SK-N-MC (cell line): ENCODE data around the gene TPRG1L.
A peak's percentile ranks its signal among the peaks of the same experiment; 100 is the strongest.
"Not testable (repeated sequence)": the region's sequence is repeated elsewhere in the genome, so short reads cannot be mapped to it uniquely, and the experiment has no call there.

ENCODE experiments used
- DNase-seq: peaks from one replicate; pipeline ENCODE4 v3.0.0-alpha.2; 2011; ENCODE audit warnings: low read depth, low spot score
- H3K27ac ChIP-seq: fragments of 200-600 bp; sonication (generic); 2 replicates; pipeline ENCODE4 v1.5.1; 2016; ENCODE audit warnings: mixed run types
- H3K36me3 ChIP-seq: fragments of 200-600 bp; sonication (generic); 2 replicates; pipeline ENCODE4 v1.6.1; 2017; ENCODE audit warnings: antibody characterized with exemption, low read length, mixed read lengths; ENCODE audit not compliant: insufficient read depth
- H3K4me3 ChIP-seq: fragments of 200-600 bp; sonication (generic); 2 replicates; pipeline ENCODE4 v1.5.1; 2016
- H3K9ac ChIP-seq: fragments of 200-600 bp; sonication (generic); 2 replicates; pipeline ENCODE4 v1.8.0; 2017; ENCODE audit warnings: mixed run types, mixed read lengths; ENCODE audit not compliant: insufficient read length
- H3K9me3 ChIP-seq: fragments of 200-600 bp; sonication (generic); 2 replicates; pipeline ENCODE4 v1.6.1; 2017; ENCODE audit warnings: low read depth, mild to moderate bottlenecking, antibody characterized with exemption, low read length, moderate library complexity, mixed read lengths
- EZH2 ChIP-seq: fragments of 200-600 bp; sonication (generic); IDR thresholded peaks from one replicate; pipeline ENCODE4 v1.6.1; 2017; ENCODE audit warnings: antibody characterized with exemption
- FOXP2 ChIP-seq: optimal IDR thresholded peaks from 2 replicates; pipeline ENCODE3; 2011; ENCODE audit warnings: mild to moderate bottlenecking, moderate library complexity; ENCODE audit not compliant: insufficient read depth; ENCODE audit errors: extremely low read length, control extremely low read depth
- POLR2AphosphoS5 ChIP-seq: IDR thresholded peaks from 2 replicates; pipeline ENCODE4 v1.6.1; 2012; ENCODE audit warnings: mild to moderate bottlenecking, low read depth, low read length, borderline replicate concordance

TPRG1L gene

DNA sequence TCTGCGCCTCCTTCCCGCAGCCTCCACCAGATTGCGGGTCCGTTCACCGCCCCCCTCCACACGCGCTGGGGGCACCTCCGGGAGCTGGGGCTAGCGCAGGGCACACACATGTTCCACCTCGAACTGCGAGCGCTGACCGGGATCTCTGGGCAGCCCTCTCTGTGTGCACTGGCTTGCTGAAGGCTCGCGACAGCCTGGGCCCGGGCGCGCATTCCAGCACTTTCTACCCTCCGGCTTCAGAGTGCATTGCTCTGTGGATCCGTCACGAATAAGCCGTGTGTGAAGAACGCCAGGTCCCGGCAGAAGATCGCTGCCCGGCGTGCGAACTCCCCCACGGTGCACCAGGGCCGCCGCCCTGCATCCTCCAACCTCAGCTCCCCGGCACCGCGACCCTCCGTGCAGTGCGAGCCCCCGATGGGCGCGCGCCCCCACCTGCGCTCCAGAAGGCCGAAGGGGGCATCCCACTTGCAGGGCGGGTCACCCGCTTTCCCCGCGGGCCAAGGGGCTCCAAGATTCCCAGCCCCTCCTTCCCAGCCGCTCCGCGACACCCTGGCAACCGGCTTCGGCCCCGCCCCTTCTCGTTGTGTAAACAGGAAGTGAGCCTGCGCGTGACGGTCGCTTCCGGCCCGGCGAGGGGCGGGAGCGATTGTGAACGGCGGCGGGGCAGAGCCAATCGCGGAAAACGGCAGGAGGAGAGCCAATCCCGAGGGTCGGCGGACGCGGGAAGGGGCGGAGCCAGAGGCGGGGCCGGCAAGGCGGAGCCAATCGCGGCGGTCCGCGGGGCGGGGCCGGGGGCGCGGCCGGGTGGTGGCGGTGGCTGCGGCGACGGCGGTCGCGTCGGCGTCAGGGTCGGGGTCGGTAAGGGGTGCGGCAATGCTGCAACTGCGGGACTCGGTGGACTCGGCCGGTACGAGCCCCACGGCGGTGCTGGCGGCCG is at the start of gene TPRG1L:
Gene TPRG1L, plus strand, starts transcription at position 816 of the 937 bp plus-strand sequence. Its CDS starts 58 bp downstream, at position 874.
- Histone ChIP-seq H3K36me3 (no peaks in the 10 kb centered on the region; the same call in 1 of the 2 replicates), H3K9me3 (no peaks in the 10 kb centered on the region), H3K9ac (peak within 1 kb of the TSS; percentile 68), H3K27ac (no peak within 1 kb of the TSS), H3K4me3 (peak within 1 kb of the TSS; percentile 94)
- peak; percentile 100 for TF ChIP-seq FOXP2
- no peak for TF ChIP-seq EZH2
- 0 out of 2 replicates have a peak, but pooled peaks have one; percentile 32 for TF ChIP-seq POLR2AphosphoS5
- DNase-seq, result peak; percentile 48

DNA sequence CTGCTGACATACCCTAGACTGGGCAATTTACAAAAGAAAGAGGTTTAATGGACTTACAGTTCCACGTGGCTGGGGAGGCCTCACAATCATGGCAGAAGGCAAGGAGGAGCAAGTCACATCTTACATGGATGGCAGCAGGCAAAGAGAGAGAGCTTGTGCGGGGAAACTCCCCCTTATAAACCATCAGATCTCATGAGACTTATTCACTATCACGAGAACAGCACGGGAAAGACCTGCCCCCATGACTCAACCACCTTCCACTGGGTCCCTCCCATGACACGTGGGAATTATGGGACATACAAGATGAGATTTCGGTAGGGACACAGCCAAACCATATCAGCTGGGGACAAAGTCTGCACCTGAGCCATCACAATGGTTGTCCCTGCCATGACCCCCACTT is 49.3 kb upstream of the TPRG1L start:
- not testable (repeated sequence) for H3K9ac ChIP-seq, H3K9me3 ChIP-seq, H3K36me3 ChIP-seq, H3K4me3 ChIP-seq, DNase-seq, H3K27ac ChIP-seq

DNA sequence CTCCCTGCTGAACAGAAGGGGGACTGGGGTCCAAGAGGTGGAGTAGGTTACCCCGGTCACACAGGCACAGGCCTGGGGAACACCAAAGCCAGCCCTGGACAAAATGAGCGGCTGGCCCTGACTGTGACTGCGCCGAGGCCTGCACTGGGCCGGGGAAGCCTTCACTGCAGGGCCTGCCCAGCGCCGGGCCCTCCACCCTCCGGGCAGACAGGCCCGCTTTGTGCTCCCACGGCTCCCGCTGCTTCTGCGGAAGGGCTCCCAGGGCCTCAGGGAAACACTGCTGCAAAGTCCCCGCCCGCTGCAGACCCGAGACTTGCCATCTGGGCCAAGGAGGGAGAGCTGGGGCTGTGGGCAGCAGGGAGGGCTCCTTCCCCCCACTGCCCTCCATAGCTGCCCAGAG is 48.8 kb upstream of the TPRG1L start:
- no peak for DNase-seq
- TF ChIP-seq POLR2AphosphoS5, result no peak
- TF ChIP-seq EZH2, result no peak
- TF ChIP-seq FOXP2, result no peak
- H3K9ac ChIP-seq, result no peak overlapping the region

DNA sequence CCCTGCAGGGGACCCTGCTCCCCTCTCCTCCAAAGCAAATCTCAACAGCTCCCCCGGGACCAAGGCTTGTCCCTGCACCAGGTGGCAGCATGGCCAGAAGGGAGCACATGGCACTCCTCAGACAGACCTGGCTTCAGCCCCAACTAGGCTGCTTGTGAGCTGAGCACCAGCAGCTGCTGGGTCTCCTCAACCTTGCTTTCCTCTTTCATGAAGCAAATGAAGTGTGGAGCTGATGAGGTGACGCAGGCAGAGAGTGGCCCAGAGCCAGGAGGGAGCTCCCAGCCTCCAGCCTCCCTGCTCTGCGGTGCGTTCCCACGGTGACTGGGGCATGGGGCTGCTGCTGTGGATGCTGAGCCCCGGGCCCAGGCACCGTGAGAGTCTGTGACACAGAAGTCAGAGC is 47.5 kb upstream of the TPRG1L start:
- no peak overlapping the region for H3K27ac ChIP-seq
- DNase-seq, result no peak

More for the DNA sequence above, 48.8 kb upstream of the TPRG1L start:
- Histone ChIP-seq H3K4me3 (no peak overlapping the region), H3K27ac (no peak overlapping the region), H3K9me3 (no peaks in the 10 kb centered on the region), H3K36me3 (no peaks in the 10 kb centered on the region)

DNA sequence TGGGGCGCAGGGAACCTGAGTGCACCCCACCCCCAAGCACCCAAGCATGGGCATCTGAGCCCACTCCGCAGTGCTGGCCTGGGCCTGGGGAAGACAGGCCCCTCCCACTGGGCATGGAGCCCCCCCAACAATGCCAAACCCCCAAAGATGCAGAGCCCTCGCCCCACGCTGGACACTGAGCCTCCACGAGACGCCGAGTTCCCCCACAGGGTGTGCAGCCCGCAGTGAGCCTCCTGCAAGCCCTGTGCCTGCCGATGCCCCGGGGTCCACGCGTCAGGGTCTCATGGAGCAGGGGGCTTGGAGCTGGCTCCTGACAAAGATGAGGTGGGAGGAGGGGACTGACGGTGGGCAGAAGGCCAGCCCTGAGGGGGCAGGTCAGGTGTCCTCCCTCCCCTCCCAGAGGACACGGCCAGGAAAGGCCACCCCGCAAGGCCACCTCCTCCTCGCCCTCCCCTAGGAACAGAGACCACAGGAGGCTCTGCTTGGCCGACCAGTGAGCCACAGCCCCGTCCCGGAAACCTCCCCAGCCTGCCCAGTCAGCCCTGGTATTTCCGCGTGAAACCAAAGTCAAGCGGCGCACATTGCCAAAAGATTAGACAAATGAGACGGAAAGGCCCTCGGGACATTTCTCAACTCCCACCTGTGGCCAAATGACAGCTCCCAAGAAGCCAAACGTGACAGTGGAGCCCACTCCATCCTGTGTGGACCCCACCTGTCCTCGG is 46.9 kb upstream of the TPRG1L start:
- no peaks in the 10 kb centered on the region for H3K36me3 ChIP-seq
- no peak overlapping the region for H3K4me3 ChIP-seq
- DNase-seq, result no peak
- H3K9me3 ChIP-seq, result no peaks in the 10 kb centered on the region
- H3K9ac ChIP-seq, result no peak overlapping the region
- no peak overlapping the region for H3K27ac ChIP-seq
- TF ChIP-seq FOXP2 (no peak), EZH2 (no peak), POLR2AphosphoS5 (no peak)

More for the DNA sequence above, 47.5 kb upstream of the TPRG1L start:
- TF ChIP-seq POLR2AphosphoS5 (no peak), EZH2 (no peak), FOXP2 (no peak)
- H3K36me3 ChIP-seq, result no peaks in the 10 kb centered on the region
- no peak overlapping the region for H3K9ac ChIP-seq
- H3K4me3 ChIP-seq, result no peak overlapping the region
- H3K9me3 ChIP-seq, result no peaks in the 10 kb centered on the region

DNA sequence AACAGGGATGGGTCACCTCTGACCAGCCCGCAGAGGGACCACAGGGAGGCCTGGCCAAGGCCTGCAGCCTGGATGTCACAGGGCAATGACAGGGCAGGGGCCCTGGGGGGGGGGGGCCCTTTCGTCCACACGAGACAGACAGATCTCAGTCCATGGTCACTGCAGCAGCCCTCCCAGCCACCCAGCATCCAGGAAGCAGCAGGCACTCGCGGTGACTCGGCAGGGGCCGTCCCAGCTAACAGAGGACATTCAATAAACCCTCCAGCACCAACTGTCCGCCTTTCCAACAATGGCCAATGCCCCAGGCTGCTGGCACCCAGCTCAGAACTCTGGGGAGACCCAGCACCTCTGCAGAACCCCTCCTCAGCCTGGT is 46.4 kb upstream of the TPRG1L start:
- TF ChIP-seq EZH2, result no peak
- TF ChIP-seq FOXP2, result no peak
- TF ChIP-seq POLR2AphosphoS5, result no peak
- no peak overlapping the region for H3K9ac ChIP-seq
- no peak for DNase-seq
- H3K4me3 ChIP-seq, result no peak overlapping the region
- H3K36me3 ChIP-seq, result no peaks in the 10 kb centered on the region
- H3K9me3 ChIP-seq, result no peaks in the 10 kb centered on the region
- no peak overlapping the region for H3K27ac ChIP-seq

DNA sequence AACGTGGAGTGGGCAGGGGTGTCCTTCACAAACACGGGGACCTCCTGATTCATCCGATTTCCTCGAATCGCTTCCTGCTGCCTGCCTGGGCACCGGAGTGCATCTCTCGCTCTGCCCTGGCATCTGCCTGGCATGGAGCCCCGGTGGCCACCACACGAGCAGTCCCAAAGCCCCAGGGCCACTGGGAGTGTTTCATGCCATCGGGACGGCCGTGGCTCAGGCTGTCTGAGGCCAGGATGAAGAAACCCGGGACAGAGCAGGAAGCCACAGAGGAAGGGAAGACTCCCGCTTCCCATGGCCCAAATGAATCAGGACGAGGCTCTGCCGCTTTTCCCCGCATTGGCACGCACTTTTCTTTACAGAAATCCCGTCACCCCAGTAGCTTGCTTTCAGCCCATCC is 45.9 kb upstream of the TPRG1L start:
- Histone ChIP-seq H3K36me3 (no peaks in the 10 kb centered on the region), H3K9me3 (no peaks in the 10 kb centered on the region), H3K4me3 (no peak overlapping the region), H3K9ac (no peak overlapping the region), H3K27ac (no peak overlapping the region)
- no peak for DNase-seq
- no peak for TF ChIP-seq FOXP2
- no peak for TF ChIP-seq EZH2
- no peak for TF ChIP-seq POLR2AphosphoS5

DNA sequence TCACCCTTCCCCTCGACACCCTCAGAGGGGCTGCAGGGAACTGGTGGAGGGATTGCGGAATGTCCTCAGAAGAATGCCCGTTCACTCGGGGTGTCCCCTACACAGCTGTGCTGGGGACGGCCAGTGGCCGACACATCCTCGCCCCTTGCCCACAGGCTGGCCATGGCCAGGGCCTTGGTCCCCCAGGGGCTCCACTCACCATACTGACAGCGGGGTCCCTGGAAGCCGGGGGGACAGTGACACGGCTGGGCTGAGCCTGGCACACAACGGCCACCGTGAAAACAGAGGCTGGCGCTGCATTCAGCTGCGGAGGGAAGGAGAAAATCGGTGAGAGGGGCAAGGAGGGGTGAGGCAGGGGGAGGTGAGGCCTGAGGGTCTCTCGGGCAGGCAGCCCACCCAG is 45.2 kb upstream of the TPRG1L start:
- no peak overlapping the region for H3K9ac ChIP-seq
- DNase-seq, result no peak
- no peak overlapping the region for H3K4me3 ChIP-seq
- H3K36me3 ChIP-seq, result no peaks in the 10 kb centered on the region
- no peaks in the 10 kb centered on the region for H3K9me3 ChIP-seq
- TF ChIP-seq FOXP2 (no peak), EZH2 (no peak)
- no peak overlapping the region for H3K27ac ChIP-seq
